OCI-LY1 (cell line): ENCODE results near the gene PLAAT5.

Source experiments
- H2AFZ ChIP-seq: fragments of 200-600 bp; sonication (generic), shearing (Covaris generic); 2 replicates; pipeline ENCODE4 v1.6.0; 2014; ENCODE audit warnings: antibody characterized with exemption, mild to moderate bottlenecking, low read length
- H3F3A ChIP-seq: fragments of 200-600 bp; sonication (generic), shearing (Covaris generic); 2 replicates; pipeline ENCODE4 v1.6.0; 2014; ENCODE audit warnings: mild to moderate bottlenecking, antibody characterized with exemption, low read length, moderate library complexity; ENCODE audit not compliant: insufficient read depth
- H3K27ac ChIP-seq: fragments of 200-600 bp; sonication (generic); 2 replicates; pipeline ENCODE4 v1.5.1; 2014; ENCODE audit warnings: low read length, mixed run types, mild to moderate bottlenecking, low read depth; ENCODE audit not compliant: poor library complexity, severe bottlenecking
- H3K27me3 ChIP-seq: fragments of 200-600 bp; sonication (generic); 2 replicates; pipeline ENCODE4 v1.6.0; 2014; ENCODE audit warnings: antibody characterized with exemption, mild to moderate bottlenecking, low read length, moderate library complexity; ENCODE audit not compliant: insufficient read depth
- H3K36me3 ChIP-seq: fragments of 200-600 bp; sonication (generic); 2 replicates; pipeline ENCODE4 v1.6.1; 2014; ENCODE audit warnings: mild to moderate bottlenecking, antibody characterized with exemption, low read length, moderate library complexity, mixed read lengths; ENCODE audit not compliant: insufficient read depth
- H3K4me1 ChIP-seq: fragments of 200-600 bp; sonication (generic); 2 replicates; pipeline ENCODE4 v1.5.1; 2014; ENCODE audit warnings: mild to moderate bottlenecking, low read length, moderate library complexity; ENCODE audit not compliant: insufficient read depth, severe bottlenecking
- H3K4me2 ChIP-seq: fragments of 200-600 bp; sonication (generic), shearing (Covaris generic); 2 replicates; pipeline ENCODE4 v1.6.1; 2014; ENCODE audit warnings: low read length
- H3K4me3 ChIP-seq: fragments of 200-600 bp; sonication (generic); 2 replicates; pipeline ENCODE4 v1.5.1; 2014; ENCODE audit warnings: low read length, low read depth, mild to moderate bottlenecking, mixed read lengths; ENCODE audit not compliant: poor library complexity, severe bottlenecking
- H3K79me2 ChIP-seq: fragments of 200-600 bp; shearing (Covaris generic); 2 replicates; pipeline ENCODE4 v1.6.1; 2016; ENCODE audit warnings: mixed run types, low read length, mixed read lengths; ENCODE audit not compliant: insufficient read depth
- H3K9ac ChIP-seq: fragments of 200-600 bp; sonication (generic), shearing (Covaris generic); 2 replicates; pipeline ENCODE4 v1.6.1; 2014; ENCODE audit warnings: mild to moderate bottlenecking, low read length, mixed read lengths
- H3K9me2 ChIP-seq: fragments of 200-600 bp; sonication (generic), shearing (Covaris generic); 2 replicates; pipeline ENCODE4 v1.6.1; 2014; ENCODE audit warnings: low read depth, mild to moderate bottlenecking, low read length, mixed read lengths
- H3K9me3 ChIP-seq: fragments of 200-600 bp; shearing (Covaris generic); 2 replicates; pipeline ENCODE4 v1.6.1; 2014; ENCODE audit warnings: low read length, mixed read lengths
- H4K20me1 ChIP-seq: fragments of 200-600 bp; sonication (generic), shearing (Covaris generic); 2 replicates; pipeline ENCODE4 v1.6.0; 2016; ENCODE audit warnings: mild to moderate bottlenecking, low read length; ENCODE audit not compliant: insufficient read depth
- EZH2 ChIP-seq: fragments of 200-600 bp; sonication (generic), shearing (Covaris generic); IDR thresholded peaks from 2 replicates; pipeline ENCODE4 v1.8.0; 2017; ENCODE audit warnings: borderline replicate concordance, mixed run types, mild to moderate bottlenecking, antibody characterized with exemption, low read length, moderate library complexity, mixed read lengths
- TF ChIP-seq, protein P1 (sequence below): fragments of 200-600 bp; sonication (generic), shearing (Covaris generic); IDR thresholded peaks from 2 replicates; pipeline ENCODE4 v1.5.1; 2017; ENCODE audit warnings: mild to moderate bottlenecking, antibody characterized with exemption, low read length, moderate library complexity, mixed read lengths

The PLAAT5 gene, protein sequence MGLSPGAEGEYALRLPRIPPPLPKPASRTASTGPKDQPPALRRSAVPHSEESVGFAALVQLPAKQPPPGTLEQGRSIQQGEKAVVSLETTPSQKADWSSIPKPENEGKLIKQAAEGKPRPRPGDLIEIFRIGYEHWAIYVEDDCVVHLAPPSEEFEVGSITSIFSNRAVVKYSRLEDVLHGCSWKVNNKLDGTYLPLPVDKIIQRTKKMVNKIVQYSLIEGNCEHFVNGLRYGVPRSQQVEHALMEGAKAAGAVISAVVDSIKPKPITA

DNA sequence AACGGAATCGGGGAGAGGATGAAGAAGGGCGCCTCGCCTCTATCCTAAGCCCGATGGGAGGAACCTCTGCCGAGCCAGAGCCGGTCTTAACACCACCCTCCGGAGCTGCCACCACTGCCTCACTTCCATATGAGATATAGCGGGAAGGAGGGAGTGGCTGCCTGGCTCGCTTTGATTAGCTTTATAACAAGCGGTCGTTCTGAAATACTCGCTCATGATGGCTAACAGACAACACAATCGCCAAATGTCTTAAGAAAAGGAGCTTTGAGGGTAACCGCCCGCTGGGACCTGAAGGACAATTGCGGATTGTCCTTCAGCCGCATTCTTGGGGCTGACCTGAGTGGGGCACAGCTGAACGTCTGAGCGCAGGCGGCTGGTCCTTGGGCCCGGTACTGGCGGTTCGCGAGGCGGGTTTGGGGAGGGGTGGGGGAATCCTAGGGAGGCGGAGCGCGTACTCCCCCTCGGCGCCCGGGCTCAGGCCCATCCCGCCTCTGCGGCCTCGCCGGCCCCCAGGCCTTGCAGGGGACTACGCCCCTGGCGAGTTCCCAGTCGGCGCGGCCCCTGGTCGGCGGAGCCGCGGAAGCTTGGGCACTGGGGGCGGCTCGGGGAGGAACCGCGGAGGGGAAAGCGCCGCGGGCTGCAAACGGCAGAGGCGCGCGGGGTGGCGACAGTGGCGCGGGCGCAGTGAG is at the start of gene PLAAT5:
Gene PLAAT5, minus strand, starts transcription at position 617 of the 689 bp plus-strand sequence. Its CDS starts 133 bp downstream, at position 484.
- Histone ChIP-seq H3K36me3 (no peaks in the 10 kb centered on the region), H3K9me2 (no peaks in the 10 kb centered on the region), H3K4me3 (no peak within 1 kb of the TSS), H3K9ac (no peak within 1 kb of the TSS), H4K20me1 (no peaks in the 10 kb centered on the region), H3K79me2 (no peaks in the 10 kb centered on the region), H3F3A (no peaks in the 10 kb centered on the region), H3K27me3 (no peaks in the 10 kb centered on the region), H3K27ac (no peak within 1 kb of the TSS), H3K4me2 (no peak within 1 kb of the TSS), H3K9me3 (no peaks in the 10 kb centered on the region), H3K4me1 (no peaks in the 10 kb centered on the region), H2AFZ (no peak within 1 kb of the TSS)
- TF ChIP-seq EZH2, result no peak
- TF ChIP-seq, protein P1, sequence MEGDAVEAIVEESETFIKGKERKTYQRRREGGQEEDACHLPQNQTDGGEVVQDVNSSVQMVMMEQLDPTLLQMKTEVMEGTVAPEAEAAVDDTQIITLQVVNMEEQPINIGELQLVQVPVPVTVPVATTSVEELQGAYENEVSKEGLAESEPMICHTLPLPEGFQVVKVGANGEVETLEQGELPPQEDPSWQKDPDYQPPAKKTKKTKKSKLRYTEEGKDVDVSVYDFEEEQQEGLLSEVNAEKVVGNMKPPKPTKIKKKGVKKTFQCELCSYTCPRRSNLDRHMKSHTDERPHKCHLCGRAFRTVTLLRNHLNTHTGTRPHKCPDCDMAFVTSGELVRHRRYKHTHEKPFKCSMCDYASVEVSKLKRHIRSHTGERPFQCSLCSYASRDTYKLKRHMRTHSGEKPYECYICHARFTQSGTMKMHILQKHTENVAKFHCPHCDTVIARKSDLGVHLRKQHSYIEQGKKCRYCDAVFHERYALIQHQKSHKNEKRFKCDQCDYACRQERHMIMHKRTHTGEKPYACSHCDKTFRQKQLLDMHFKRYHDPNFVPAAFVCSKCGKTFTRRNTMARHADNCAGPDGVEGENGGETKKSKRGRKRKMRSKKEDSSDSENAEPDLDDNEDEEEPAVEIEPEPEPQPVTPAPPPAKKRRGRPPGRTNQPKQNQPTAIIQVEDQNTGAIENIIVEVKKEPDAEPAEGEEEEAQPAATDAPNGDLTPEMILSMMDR, result no peak

DNA sequence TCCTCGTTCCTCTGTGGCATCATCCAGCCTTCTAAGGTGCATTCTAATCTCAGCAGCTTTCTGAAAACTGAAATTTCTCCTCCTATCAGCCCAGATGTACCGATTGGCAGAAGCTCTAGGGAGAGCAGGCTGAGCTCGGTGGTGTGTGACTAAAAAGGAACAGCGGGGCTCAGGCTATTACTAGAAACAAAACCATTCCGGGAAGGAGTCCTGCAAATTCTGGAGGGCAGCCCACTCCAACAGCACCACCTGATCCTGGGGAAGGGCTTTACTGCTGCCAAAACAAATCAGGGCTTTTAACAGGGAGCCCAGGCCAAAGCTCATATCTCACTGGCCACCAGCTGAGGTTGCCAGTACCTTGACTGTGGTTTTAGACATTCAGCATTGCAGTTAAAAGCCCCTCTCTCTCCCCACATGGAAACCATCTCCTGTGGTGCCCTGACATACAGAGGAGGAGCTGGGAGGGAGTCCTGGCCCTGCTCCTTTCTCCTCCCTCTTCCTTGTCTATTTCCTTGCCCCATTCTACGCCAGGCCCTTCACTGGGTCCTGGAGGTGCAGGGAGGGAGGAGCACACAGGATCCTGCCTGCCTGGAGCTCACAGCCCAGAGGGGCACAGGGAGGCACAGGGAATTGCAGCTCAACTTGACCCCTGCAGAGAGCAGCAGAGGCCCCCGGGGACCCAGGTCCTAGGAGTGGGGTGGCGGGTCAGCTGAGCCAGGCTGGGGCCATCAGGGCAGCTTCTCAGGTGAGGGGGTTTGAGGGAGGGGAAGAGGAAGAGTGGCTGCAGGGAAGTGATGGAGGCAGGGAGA is 46.5 kb upstream of the PLAAT5 start:
- Histone ChIP-seq H3K4me1 (peaks cover 11% of the 10 kb centered on the region), H2AFZ (no peak overlapping the region), H4K20me1 (no peaks in the 10 kb centered on the region), H3K4me2 (peak overlapping the region; percentile 46), H3K4me3 (no peak overlapping the region), H3K79me2 (no peaks in the 10 kb centered on the region), H3F3A (no peaks in the 10 kb centered on the region), H3K27ac (no peak overlapping the region), H3K9me3 (no peaks in the 10 kb centered on the region), H3K36me3 (no peaks in the 10 kb centered on the region), H3K9ac (no peak overlapping the region), H3K27me3 (no peaks in the 10 kb centered on the region), H3K9me2 (no peaks in the 10 kb centered on the region)
- TF ChIP-seq, protein P1, result no peak
- no peak for TF ChIP-seq EZH2

DNA sequence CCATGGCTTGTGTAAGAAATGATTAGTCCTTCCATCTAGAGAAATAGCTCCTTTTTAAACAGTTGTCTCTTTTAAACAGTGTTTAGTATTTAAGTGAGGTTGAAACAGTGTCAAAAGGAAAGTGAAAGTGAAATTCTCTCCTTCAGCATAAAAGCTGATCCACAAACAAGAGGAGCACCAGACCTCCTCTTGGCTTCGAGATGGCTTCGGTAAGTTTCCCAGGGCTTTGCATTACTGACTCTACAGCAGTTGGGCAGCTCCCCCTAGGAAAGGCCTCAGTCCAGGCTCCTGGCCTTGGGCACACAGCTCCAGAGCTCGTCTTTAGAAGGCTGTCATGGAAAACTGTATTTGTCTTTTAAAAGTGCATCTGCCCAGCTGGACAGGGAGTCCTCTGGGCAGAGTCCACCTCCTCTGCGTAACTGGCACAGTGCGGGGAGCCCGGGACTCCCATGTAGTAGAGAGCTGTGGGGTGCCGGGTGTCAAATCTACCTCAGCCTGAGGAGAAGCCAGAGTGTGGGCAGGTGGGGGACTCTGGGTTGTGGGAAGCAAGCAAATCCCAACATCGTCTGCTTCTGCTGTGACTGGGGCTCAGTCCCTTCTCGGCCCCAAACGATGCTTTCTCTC is 45.8 kb upstream of the PLAAT5 start, which contains the start of gene PLAAT4:
Gene PLAAT4, plus strand, starts transcription at position 140 of the 624 bp plus-strand sequence. Its CDS starts 61 bp downstream, at position 201.
- H3K27me3 ChIP-seq, result no peaks in the 10 kb centered on the region
- H3K4me2 ChIP-seq, result peak within 1 kb of the TSS; percentile 46

More for the DNA sequence above, 45.8 kb upstream of the PLAAT5 start, which contains the start of gene PLAAT4:
- Histone ChIP-seq H3K9ac (no peak within 1 kb of the TSS; the same call in 1 of the 2 replicates), H2AFZ (peak within 1 kb of the TSS; percentile 23), H3K9me3 (no peaks in the 10 kb centered on the region), H3K36me3 (no peaks in the 10 kb centered on the region), H4K20me1 (no peaks in the 10 kb centered on the region), H3K9me2 (no peaks in the 10 kb centered on the region), H3K79me2 (no peaks in the 10 kb centered on the region), H3K27ac (no peak within 1 kb of the TSS), H3K4me1 (peaks cover 11% of the 10 kb centered on the region), H3K4me3 (peak within 1 kb of the TSS; percentile 21), H3F3A (no peaks in the 10 kb centered on the region)
- no peak for TF ChIP-seq EZH2
- TF ChIP-seq, protein P1, result no peak
